ENCODE data around the gene NRDE2. TPM values are rescaled to one million over a fixed set of nuclear protein-coding genes. Genes with fewer than 3 reads are reported as not detected.

Gene NRDE2
- total RNA-seq, 1 experiment from 2014 or later = 20.1 TPM

GRCh38 chr14:90290337-90291011 is 41.3 kb downstream of the NRDE2 start (continued):
- TF ChIP-seq, protein P1, sequence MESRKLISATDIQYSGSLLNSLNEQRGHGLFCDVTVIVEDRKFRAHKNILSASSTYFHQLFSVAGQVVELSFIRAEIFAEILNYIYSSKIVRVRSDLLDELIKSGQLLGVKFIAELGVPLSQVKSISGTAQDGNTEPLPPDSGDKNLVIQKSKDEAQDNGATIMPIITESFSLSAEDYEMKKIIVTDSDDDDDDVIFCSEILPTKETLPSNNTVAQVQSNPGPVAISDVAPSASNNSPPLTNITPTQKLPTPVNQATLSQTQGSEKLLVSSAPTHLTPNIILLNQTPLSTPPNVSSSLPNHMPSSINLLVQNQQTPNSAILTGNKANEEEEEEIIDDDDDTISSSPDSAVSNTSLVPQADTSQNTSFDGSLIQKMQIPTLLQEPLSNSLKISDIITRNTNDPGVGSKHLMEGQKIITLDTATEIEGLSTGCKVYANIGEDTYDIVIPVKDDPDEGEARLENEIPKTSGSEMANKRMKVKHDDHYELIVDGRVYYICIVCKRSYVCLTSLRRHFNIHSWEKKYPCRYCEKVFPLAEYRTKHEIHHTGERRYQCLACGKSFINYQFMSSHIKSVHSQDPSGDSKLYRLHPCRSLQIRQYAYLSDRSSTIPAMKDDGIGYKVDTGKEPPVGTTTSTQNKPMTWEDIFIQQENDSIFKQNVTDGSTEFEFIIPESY (IDR thresholded peaks at IDR 0.05; ENCODE audit: extremely low read depth, insufficient replicate concordance, low read length) = no peak
- TF ChIP-seq YY1 (IDR thresholded peaks at IDR 0.05; ENCODE audit: extremely low read depth, insufficient replicate concordance, low read depth, low read length) (no peak), POLR2A (IDR thresholded peaks at IDR 0.05; ENCODE audit: borderline replicate concordance, extremely low read depth, insufficient read depth, insufficient read length) (no peak), ATF3 (IDR thresholded peaks at IDR 0.05) (no peak), ELF1 (IDR thresholded peaks at IDR 0.05; ENCODE audit: borderline replicate concordance, low read depth) (no peak)
- TF ChIP-seq, protein P2, sequence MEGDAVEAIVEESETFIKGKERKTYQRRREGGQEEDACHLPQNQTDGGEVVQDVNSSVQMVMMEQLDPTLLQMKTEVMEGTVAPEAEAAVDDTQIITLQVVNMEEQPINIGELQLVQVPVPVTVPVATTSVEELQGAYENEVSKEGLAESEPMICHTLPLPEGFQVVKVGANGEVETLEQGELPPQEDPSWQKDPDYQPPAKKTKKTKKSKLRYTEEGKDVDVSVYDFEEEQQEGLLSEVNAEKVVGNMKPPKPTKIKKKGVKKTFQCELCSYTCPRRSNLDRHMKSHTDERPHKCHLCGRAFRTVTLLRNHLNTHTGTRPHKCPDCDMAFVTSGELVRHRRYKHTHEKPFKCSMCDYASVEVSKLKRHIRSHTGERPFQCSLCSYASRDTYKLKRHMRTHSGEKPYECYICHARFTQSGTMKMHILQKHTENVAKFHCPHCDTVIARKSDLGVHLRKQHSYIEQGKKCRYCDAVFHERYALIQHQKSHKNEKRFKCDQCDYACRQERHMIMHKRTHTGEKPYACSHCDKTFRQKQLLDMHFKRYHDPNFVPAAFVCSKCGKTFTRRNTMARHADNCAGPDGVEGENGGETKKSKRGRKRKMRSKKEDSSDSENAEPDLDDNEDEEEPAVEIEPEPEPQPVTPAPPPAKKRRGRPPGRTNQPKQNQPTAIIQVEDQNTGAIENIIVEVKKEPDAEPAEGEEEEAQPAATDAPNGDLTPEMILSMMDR (IDR thresholded peaks at IDR 0.05 in 2 of 3, conservative IDR thresholded peaks at IDR 0.05 in 1 of 3; ENCODE audit: borderline replicate concordance in 1 of 3, insufficient read depth in 1 of 3, low read depth in 2 of 3, low read length in 2 of 3) = no peak

- intact Hi-C loops (cut with micrococcal nuclease) = no loop called here
- no peaks in the 10 kb centered on the region for H3K79me2 ChIP-seq (ENCODE audit: insufficient read depth, low read length)
- H2AFZ ChIP-seq (ENCODE audit: low read depth, low read length, poor library complexity, severe bottlenecking) = no peak overlapping the region
- no peak overlapping the region for H3K27ac ChIP-seq (ENCODE audit: low read depth, low read length)
- H3K4me3 ChIP-seq (replicated peaks in 1 of 2; ENCODE audit: low read depth in 1 of 2, low read length in 2 of 2) = no peak overlapping the region
- no peaks in the 10 kb centered on the region for H3K27me3 ChIP-seq (ENCODE audit: insufficient read depth, low read length)
- POLR2A ChIA-PET = no interaction called here
- DNase-seq (ENCODE audit: low read depth, low spot score) (no peak), ATAC-seq (no peak)
- no peaks in the 10 kb centered on the region for H4K20me1 ChIP-seq (ENCODE audit: insufficient read depth)
- H3K4me1 ChIP-seq (ENCODE audit: control insufficient read depth in 1 of 2, insufficient read depth in 2 of 2, low read length in 2 of 2) = no peaks in the 10 kb centered on the region
- H3K9me3 ChIP-seq (ENCODE audit: control insufficient read depth in 1 of 2, insufficient read depth in 1 of 2, low read depth in 1 of 2, low read length in 2 of 2) = no peaks in the 10 kb centered on the region
- CTCF ChIA-PET = interaction anchor here (0.7 to 1.7 kb wide), 6 partner anchors 12 to 469 kb away, joined by 3 to 10 read pairs (median 5); no protein-coding TSS in a partner anchor
- no peak overlapping the region for H3K4me2 ChIP-seq (ENCODE audit: low read length)
- H3K9ac ChIP-seq (ENCODE audit: low read length) = no peak overlapping the region
- H3K9me2 ChIP-seq (ENCODE audit: insufficient read depth) = no peaks in the 10 kb centered on the region
- no TSS peak for BruUV-seq (replicated peaks)
- RAD21 ChIA-PET (ENCODE audit: low non-redundant PET in 1 of 2, low total read pairs in 2 of 2, uncharacterized antibody in 2 of 2, unreplicated experiment in 2 of 2) = no interaction called here
- peaks cover 20 to 30% of the 10 kb centered on the region in 2 experiments for H3K36me3 ChIP-seq (ENCODE audit: control insufficient read depth in 1 of 2, insufficient read depth in 2 of 2, low read length in 2 of 2)
- TF ChIP-seq YY1 (IDR thresholded peaks at IDR 0.05; ENCODE audit: extremely low read depth, insufficient replicate concordance, low read depth, low read length) (no peak), ELF1 (IDR thresholded peaks at IDR 0.05; ENCODE audit: borderline replicate concordance, low read depth) (no peak)
Observed at GRCh38 chr14:90288651-90289355, 42.9 kb downstream of the NRDE2 start.
